Measurements from ENCODE around the gene CCDC40. TPM values are rescaled to one million over a fixed set of nuclear protein-coding genes. Genes with fewer than 3 reads are reported as not detected.

CCDC40 gene
- total and polyA plus RNA-seq, 10 donors, result 0.30 to 8.3 (median 2.3) TPM

DNA sequence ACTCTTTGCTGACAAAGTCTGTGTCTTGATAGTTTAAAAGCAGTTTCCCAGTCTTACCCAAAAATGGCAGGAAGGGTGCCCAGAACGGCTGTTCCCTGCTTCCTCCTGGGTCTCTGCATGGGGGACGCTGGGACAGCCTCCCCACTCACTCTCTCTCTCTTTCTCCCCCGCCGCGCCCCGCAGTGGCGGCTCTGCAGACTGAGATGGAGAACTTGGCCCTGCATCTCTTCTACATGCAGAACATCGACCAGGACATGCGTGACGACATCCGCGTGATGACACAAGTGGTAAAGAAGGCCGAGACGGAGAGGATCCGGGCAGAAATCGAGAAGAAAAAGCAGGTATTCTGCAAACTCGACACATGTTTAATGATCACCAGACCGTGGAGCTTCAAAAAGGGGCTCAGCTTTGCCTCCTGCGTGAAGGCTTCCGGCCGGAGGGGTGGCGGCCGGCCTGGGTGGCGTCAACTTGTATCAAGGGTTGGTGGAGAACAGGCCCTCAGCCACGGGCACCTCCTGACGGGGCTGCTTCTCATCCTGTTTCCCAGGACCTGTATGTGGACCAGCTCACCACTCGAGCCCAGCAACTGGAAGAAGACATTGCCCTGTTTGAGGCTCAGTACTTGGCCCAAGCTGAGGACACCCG, 22.0 kb downstream of the CCDC40 start:
- H3K4me3 ChIP-seq, result no peak overlapping the region
- WGBS, 5 donors, result 89 to 96% (median 92%) methylated on average over 28 of the region's 28 CpGs
- H3K27me3 ChIP-seq (replicated peaks in 1 of 7), result no peaks in the 10 kb centered on the region
- intact Hi-C loops (cut with DNase I; ENCODE audit: low total_unique reads), result no loop called here
- H3K4me1 ChIP-seq, result peaks cover 0 to 14% (median 4%) of the 10 kb centered on the region in 6 donors
- H3K27ac ChIP-seq, result no peak overlapping the region
- H3K36me3 ChIP-seq, result no peaks in the 10 kb centered on the region
- H3K9me3 ChIP-seq, result no peaks in the 10 kb centered on the region
- no peak for DNase-seq
- TF ChIP-seq POLR2AphosphoS5 (IDR thresholded peaks at IDR 0.05), result no peak
- no peak for TF ChIP-seq POLR2A (IDR thresholded peaks at IDR 0.05)
- TF ChIP-seq, protein P1, sequence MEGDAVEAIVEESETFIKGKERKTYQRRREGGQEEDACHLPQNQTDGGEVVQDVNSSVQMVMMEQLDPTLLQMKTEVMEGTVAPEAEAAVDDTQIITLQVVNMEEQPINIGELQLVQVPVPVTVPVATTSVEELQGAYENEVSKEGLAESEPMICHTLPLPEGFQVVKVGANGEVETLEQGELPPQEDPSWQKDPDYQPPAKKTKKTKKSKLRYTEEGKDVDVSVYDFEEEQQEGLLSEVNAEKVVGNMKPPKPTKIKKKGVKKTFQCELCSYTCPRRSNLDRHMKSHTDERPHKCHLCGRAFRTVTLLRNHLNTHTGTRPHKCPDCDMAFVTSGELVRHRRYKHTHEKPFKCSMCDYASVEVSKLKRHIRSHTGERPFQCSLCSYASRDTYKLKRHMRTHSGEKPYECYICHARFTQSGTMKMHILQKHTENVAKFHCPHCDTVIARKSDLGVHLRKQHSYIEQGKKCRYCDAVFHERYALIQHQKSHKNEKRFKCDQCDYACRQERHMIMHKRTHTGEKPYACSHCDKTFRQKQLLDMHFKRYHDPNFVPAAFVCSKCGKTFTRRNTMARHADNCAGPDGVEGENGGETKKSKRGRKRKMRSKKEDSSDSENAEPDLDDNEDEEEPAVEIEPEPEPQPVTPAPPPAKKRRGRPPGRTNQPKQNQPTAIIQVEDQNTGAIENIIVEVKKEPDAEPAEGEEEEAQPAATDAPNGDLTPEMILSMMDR (IDR thresholded peaks at IDR 0.05 in 8 of 11, conservative IDR thresholded peaks at IDR 0.05 in 3 of 11), result no peak

DNA sequence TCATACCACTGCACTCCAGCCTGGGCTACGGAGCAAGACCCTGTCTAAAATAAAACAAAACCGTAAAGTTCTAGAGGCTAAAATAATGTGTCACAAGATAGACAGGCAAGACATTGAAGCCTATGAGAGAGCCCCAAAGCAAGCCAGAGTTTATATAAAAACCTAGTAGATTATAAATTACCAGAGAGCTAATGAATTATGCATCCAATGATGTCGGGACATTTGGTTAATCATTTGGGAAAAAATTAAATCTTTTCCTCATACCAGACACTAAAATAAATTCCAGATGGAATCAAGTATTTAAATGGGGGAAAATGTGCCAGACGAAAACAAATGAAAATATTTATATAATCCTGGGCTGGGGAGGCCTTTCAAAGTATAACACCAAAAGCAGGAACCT, 24.2 kb downstream of the CCDC40 start:
- 83 to 94% (median 88%) methylated on average over 4 of the region's 4 CpGs for WGBS, 5 donors

DNA sequence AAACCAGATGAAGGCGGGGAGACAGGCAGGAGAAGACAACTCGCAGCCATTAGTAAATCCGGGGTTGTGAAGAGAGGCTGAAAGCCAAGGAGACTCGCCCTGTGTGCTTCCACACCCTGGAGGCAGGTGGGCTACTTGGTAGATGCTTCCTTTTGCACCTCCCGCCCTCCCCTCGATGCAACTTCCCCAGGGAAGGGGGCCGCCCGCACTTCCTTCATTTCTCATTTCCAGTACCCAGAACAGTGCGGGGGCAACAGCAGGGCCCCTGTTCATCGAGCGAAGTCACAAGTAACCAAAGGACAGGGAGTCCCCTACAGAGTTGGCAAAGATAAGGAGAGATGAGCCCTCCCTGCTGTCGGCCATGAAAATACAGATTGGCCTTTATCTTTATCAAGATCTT, 25.0 kb downstream of the CCDC40 start:
- H3K36me3 ChIP-seq, result no peaks in the 10 kb centered on the region
- TF ChIP-seq, protein P1 (IDR thresholded peaks at IDR 0.05 in 8 of 11, conservative IDR thresholded peaks at IDR 0.05 in 3 of 11), result no peak
- TF ChIP-seq POLR2A (IDR thresholded peaks at IDR 0.05), result no peak
- no peak for TF ChIP-seq POLR2AphosphoS5 (IDR thresholded peaks at IDR 0.05)
- intact Hi-C loops (cut with DNase I; ENCODE audit: low total_unique reads), result no loop called here
- H3K27ac ChIP-seq, result no peak overlapping the region
- H3K4me1 ChIP-seq, result peaks cover 0 to 31% (median 7%) of the 10 kb centered on the region in 6 donors
- WGBS, 5 donors, result 73 to 88% (median 79%) methylated on average over 12 of the region's 12 CpGs
- H3K9me3 ChIP-seq, result no peaks in the 10 kb centered on the region
- H3K4me3 ChIP-seq, result no peak overlapping the region
- DNase-seq, result no peak
- H3K27me3 ChIP-seq (replicated peaks in 1 of 7), result no peaks in the 10 kb centered on the region

More for the DNA sequence above, 24.2 kb downstream of the CCDC40 start:
- Histone ChIP-seq H3K4me3 (no peak overlapping the region), H3K27ac (no peak overlapping the region), H3K36me3 (no peaks in the 10 kb centered on the region), H3K27me3 (replicated peaks in 1 of 7) (no peaks in the 10 kb centered on the region), H3K4me1 (peaks cover 0 to 24% (median 7%) of the 10 kb centered on the region in 6 donors), H3K9me3 (no peaks in the 10 kb centered on the region)
- TF ChIP-seq, protein P1 (IDR thresholded peaks at IDR 0.05 in 8 of 11, conservative IDR thresholded peaks at IDR 0.05 in 3 of 11), result no peak
- TF ChIP-seq POLR2AphosphoS5 (IDR thresholded peaks at IDR 0.05), result no peak
- no peak for TF ChIP-seq POLR2A (IDR thresholded peaks at IDR 0.05)
- DNase-seq, result no peak
- intact Hi-C loops (cut with DNase I; ENCODE audit: low total_unique reads), result no loop called here

DNA sequence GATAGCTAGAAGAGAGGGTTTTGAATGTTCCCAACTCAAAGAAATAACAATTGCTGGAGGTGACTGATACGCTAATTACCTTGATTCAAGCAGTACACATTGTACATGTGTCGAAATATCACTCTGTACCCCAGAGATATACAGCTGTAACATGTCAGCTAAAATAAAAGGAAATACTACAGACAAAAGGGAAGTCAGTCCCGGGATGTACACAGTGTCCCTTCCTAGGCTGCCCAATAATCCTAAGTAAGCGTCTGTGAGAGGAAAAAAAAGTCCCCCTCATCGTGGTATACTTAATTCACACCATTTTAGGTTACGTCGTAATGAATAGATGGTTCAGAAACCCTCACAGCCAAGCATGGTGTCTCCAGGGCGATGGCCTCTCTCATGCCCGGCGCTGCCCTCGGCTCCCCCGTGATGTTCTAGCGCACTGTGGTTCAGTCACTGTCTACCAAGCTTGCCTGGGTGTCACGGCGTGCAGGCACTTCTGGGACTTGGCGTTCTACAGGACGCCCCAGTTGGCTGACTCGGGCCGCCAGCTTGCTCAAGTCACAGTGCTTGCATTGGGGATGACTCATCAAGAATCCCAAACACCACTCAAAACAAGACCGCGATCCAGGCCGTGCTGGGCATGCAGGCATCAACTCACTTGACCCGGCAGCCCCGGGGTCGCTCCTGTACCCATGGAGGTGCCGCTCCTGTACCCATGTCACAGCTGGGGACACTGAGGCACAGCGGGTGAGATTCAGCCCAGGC, 27.6 kb downstream of the CCDC40 start:
- WGBS, 5 donors, result 63 to 77% (median 69%) methylated on average over 27 of the region's 27 CpGs
- no peak for DNase-seq
- Histone ChIP-seq H3K4me1 (peaks cover 0 to 42% (median 17%) of the 10 kb centered on the region in 6 donors), H3K9me3 (no peaks in the 10 kb centered on the region), H3K36me3 (no peaks in the 10 kb centered on the region), H3K4me3 (no peak overlapping the region), H3K27ac (peak overlapping the region in 6 of 8 donors; percentile 2 to 82 (median 74)), H3K27me3 (replicated peaks in 1 of 7) (no peaks in the 10 kb centered on the region)
- TF ChIP-seq, protein P1 (IDR thresholded peaks at IDR 0.05 in 8 of 11, conservative IDR thresholded peaks at IDR 0.05 in 3 of 11), result no peak
- TF ChIP-seq POLR2AphosphoS5 (IDR thresholded peaks at IDR 0.05) (peak; percentile 64 to 75 (median 70)), POLR2A (IDR thresholded peaks at IDR 0.05) (no peak)
- intact Hi-C loops (cut with DNase I; ENCODE audit: low total_unique reads), result no loop called here

All from spleen (tissue), 11 donors.